ENCODE measurements around the gene CEPT1.

The CEPT1 gene

GRCh38 chr1:111145963-111146768, 6.1 kb downstream of the CEPT1 start:
- no peak for DNase-seq

- DNase-seq, result no peak
Measured at GRCh38 chr1:111147948-111148347, 7.9 kb downstream of the CEPT1 start.

- no peak for DNase-seq
Measured at GRCh38 chr1:111148376-111148881, 8.4 kb downstream of the CEPT1 start.

GRCh38 chr1:111151838-111152237, 11.8 kb downstream of the CEPT1 start:
- DNase-seq, result no peak

- no peak for DNase-seq
Measured at GRCh38 chr1:111154021-111154999, 14.3 kb downstream of the CEPT1 start.

- no peak for DNase-seq
Measured at GRCh38 chr1:111157431-111157830, 17.4 kb downstream of the CEPT1 start.

GRCh38 chr1:111161843-111162487, 21.9 kb downstream of the CEPT1 start:
- DNase-seq, result no peak

- DNase-seq, result no peak
Measured at GRCh38 chr1:111162488-111162880, 22.5 kb downstream of the CEPT1 start.

GRCh38 chr1:111163363-111163762, 23.3 kb downstream of the CEPT1 start:
- no peak for DNase-seq

GRCh38 chr1:111164151-111164550, 24.1 kb downstream of the CEPT1 start:
- DNase-seq, result no peak

GRCh38 chr1:111172463-111172862, 32.4 kb downstream of the CEPT1 start:
- DNase-seq, result no peak

- DNase-seq, result no peak
Measured at GRCh38 chr1:111174070-111174469, 34.0 kb downstream of the CEPT1 start.

GRCh38 chr1:111175349-111175748, 35.3 kb downstream of the CEPT1 start:
- DNase-seq, result no peak

GRCh38 chr1:111176678-111177077, 36.7 kb downstream of the CEPT1 start:
- DNase-seq, result no peak

GRCh38 chr1:111179968-111180533, 40.0 kb downstream of the CEPT1 start:
- DNase-seq, result no peak

- no peak for DNase-seq
Measured at GRCh38 chr1:111182052-111182451, 42.0 kb downstream of the CEPT1 start.

- DNase-seq, result no peak
Measured at GRCh38 chr1:111183308-111184069, 43.5 kb downstream of the CEPT1 start.

- no peak for DNase-seq
Measured at GRCh38 chr1:111184663-111185062, 44.6 kb downstream of the CEPT1 start.

- DNase-seq, result no peak
Measured at GRCh38 chr1:111190931-111191451, 51.0 kb downstream of the CEPT1 start.

GRCh38 chr1:111191496-111191895, 51.5 kb downstream of the CEPT1 start:
- no peak for DNase-seq
